Mesothelial cell of epicardium (in vitro differentiated cells): ENCODE data around the gene FYN. TPM values are rescaled to one million over a fixed set of nuclear protein-coding genes. Genes with fewer than 3 reads are reported as not detected.

Source experiments
- DNase-seq, 2 experiments: peaks; one replicate each; pipeline ENCODE4 v3.0.0; 2021; ENCODE audit warnings: low spot score in 2 of 2; ENCODE audit not compliant: unreplicated experiment in 2 of 2
- H3K27ac Mint-ChIP-seq: 2 replicates; pipeline ENCODE4 v1.8.0; 2021; ENCODE audit warnings: mixed read lengths
- H3K27me3 Mint-ChIP-seq: 2 replicates; pipeline ENCODE4 v1.8.0; 2021; ENCODE audit warnings: low read depth, mixed read lengths
- H3K36me3 Mint-ChIP-seq: 2 replicates; pipeline ENCODE4 v1.8.0; 2021; ENCODE audit warnings: mixed read lengths
- H3K4me1 Mint-ChIP-seq: 2 replicates; pipeline ENCODE4 v1.8.0; 2021; ENCODE audit warnings: mixed read lengths
- H3K4me3 Mint-ChIP-seq: 2 replicates; pipeline ENCODE4 v1.8.0; 2021; ENCODE audit warnings: mild to moderate bottlenecking, moderate library complexity, mixed read lengths
- H3K9me3 Mint-ChIP-seq: 2 replicates; pipeline ENCODE4 v1.8.0; 2021; ENCODE audit warnings: mixed read lengths
- total RNA-seq: library from RNA; stranded (reverse); gene quantifications from 3 replicates; pipeline ENCODE4 v1.2.1, GENCODE V29; 2021
- TF ChIP-seq, protein P1 (sequence below): fragments of 200-600 bp; sonication (generic); IDR thresholded peaks from one replicate; pipeline ENCODE4 v1.5.0; 2021; ENCODE audit warnings: antibody characterized with exemption; ENCODE audit not compliant: unreplicated experiment

FYN gene
- total RNA-seq, 1 donor from 2014 or later, result 115 TPM

DNA sequence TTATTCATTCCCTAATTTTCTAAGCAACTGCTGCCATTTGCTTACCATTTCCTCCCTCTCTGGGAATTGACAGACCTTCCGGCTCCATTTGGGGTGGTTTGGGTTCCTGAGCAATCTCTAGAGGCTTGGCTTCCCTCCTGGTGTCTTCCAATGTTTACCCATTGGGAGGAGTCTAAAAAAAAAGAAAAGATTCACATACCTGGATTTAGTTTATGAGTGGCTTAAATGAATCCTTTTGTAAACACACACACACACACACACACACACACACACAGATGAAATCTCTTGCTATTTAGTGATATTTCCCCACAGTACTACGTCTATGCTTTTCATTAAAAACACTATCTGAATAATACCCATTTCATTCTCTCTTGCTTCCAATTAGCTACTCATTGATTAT lies 219.3 kb downstream of the FYN start:
- Mint-ChIP-seq H3K4me3 (no peak overlapping the region), H3K27me3 (no peaks in the 10 kb centered on the region), H3K9me3 (no peaks in the 10 kb centered on the region), H3K36me3 (peaks cover 4% of the 10 kb centered on the region), H3K27ac (no peak overlapping the region), H3K4me1 (peaks cover 5% of the 10 kb centered on the region)
- DNase-seq, result no peak
- TF ChIP-seq, protein P1, sequence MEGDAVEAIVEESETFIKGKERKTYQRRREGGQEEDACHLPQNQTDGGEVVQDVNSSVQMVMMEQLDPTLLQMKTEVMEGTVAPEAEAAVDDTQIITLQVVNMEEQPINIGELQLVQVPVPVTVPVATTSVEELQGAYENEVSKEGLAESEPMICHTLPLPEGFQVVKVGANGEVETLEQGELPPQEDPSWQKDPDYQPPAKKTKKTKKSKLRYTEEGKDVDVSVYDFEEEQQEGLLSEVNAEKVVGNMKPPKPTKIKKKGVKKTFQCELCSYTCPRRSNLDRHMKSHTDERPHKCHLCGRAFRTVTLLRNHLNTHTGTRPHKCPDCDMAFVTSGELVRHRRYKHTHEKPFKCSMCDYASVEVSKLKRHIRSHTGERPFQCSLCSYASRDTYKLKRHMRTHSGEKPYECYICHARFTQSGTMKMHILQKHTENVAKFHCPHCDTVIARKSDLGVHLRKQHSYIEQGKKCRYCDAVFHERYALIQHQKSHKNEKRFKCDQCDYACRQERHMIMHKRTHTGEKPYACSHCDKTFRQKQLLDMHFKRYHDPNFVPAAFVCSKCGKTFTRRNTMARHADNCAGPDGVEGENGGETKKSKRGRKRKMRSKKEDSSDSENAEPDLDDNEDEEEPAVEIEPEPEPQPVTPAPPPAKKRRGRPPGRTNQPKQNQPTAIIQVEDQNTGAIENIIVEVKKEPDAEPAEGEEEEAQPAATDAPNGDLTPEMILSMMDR, result no peak

DNA sequence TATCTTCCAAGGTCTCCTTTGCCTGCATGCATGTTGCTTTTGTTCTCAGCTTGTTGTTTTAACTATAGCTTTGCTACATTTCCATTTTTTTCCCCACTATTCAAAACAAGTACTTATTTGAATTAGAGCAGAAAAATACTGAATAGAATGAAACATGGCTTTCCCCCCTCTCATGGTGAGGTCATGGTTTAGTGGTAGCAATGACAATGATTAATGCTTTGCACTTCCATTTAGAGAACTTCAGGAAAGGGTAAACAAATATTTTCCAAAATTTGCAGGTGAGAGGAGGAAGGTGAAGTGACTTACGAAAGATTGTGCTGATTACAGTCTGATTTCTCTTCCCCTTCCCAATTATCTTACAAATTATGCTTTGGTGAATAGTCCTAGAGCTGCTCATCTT lies 219.8 kb downstream of the FYN start:
- Mint-ChIP-seq H3K9me3 (no peaks in the 10 kb centered on the region), H3K27ac (no peak overlapping the region), H3K4me1 (peaks cover 5% of the 10 kb centered on the region), H3K36me3 (peaks cover 4% of the 10 kb centered on the region), H3K27me3 (no peaks in the 10 kb centered on the region), H3K4me3 (no peak overlapping the region)
- no peak for DNase-seq
- TF ChIP-seq, protein P1, result no peak

DNA sequence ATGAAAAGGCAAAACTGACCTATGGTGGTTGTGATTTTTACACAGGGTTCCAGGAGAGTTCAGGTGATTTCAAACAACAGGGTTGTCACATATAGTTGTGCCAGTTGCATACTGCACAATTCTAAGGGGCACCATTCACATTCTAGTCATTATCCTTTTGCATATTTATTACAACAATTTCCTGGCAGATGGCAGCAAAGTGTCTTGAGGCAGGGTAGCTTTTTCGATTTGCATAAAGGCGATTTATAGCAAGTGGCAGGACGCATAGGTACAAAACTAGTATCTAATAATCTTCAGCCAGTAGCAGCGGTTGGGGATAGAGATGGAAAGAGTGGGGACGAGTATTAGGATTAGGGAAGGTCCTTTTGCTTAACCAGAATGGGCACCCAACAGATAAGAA lies 221.1 kb downstream of the FYN start:
- Mint-ChIP-seq H3K36me3 (peaks cover 6% of the 10 kb centered on the region), H3K4me1 (peaks cover 5% of the 10 kb centered on the region), H3K27me3 (no peaks in the 10 kb centered on the region), H3K27ac (no peak overlapping the region), H3K4me3 (no peak overlapping the region), H3K9me3 (no peaks in the 10 kb centered on the region)
- no peak for DNase-seq
- TF ChIP-seq, protein P1, result no peak

DNA sequence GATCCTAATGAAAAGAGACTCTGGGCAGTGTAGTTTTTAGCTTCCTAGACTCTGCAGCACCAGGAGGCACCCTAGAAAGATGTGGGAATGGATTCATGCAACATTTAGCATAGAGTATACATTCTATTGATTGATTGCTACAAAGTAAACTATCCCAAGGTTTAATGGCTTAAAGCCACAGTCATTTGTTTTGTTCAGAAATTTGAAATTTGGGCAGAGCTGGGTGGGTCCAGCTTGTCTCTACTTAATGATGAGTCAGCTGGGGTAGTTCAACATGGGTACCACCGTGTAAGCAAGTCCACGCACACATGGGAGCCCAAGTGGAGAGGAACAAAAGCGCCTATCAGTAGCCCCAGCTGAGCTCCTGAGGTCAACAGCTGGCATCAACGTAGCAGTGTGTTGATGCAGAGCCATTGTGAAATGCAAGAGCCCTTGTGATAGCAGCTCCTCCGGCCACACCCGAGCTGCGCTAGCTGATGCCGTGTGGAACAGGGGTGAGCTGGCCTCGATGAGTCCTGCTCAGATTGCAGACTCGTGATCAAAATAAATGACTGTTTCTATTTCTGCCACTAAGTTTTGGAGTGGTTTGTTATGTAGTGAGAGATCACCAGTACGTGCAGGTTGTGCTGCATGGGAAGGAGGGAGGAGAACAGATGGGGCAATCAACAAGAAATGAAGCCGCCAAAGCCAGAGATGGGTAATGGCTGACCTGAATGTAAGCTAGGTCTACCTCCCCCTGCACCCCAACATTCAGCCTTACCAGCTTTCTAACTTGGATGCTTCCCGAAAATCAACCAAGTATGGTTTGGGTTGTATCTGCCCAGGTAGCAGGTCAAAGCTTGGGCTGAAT lies 221.8 kb downstream of the FYN start:
- Mint-ChIP-seq H3K9me3 (no peaks in the 10 kb centered on the region), H3K27me3 (no peaks in the 10 kb centered on the region), H3K27ac (no peak overlapping the region), H3K4me1 (peaks cover 3% of the 10 kb centered on the region), H3K4me3 (no peak overlapping the region), H3K36me3 (peaks cover 6% of the 10 kb centered on the region)
- TF ChIP-seq, protein P1, result no peak
- DNase-seq, result no peak

DNA sequence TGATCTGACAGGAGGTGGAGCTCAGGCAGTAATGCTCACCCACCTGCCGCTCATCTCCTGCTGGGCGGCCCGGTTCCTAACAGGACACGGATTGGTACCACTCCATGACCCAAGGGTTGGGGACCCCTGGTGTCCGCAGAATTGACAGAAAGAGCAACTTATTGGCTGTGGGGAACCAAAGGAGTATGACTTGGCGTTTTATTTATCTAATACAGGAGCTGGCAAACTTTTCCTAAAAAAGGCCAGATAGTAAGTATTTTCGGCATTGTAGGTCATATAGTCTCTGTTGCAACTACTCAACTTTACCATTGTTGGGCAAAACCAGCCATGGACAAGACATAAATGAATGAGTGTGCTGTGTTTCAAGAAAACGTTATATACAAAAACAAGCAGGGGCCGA lies 223.2 kb downstream of the FYN start:
- H3K9me3 Mint-ChIP-seq, result no peaks in the 10 kb centered on the region
- peaks cover 9% of the 10 kb centered on the region for H3K36me3 Mint-ChIP-seq
- no peak overlapping the region for H3K4me3 Mint-ChIP-seq
- DNase-seq, result no peak
- H3K27me3 Mint-ChIP-seq, result no peaks in the 10 kb centered on the region
- TF ChIP-seq, protein P1, result no peak
- H3K27ac Mint-ChIP-seq, result no peak overlapping the region
- H3K4me1 Mint-ChIP-seq, result peaks cover 3% of the 10 kb centered on the region
